Left cardiac atrium (tissue), 4 donors: ENCODE results near the gene NDC1. TPM values are rescaled to one million over a fixed set of nuclear protein-coding genes. Genes with fewer than 3 reads are reported as not detected.
"Not testable (repeated sequence)": the region's sequence is repeated elsewhere in the genome, so short reads cannot be mapped to it uniquely, and the experiment has no call there.

Experiments used
- ATAC-seq, 2 donors: fragments of 200-7000 bp; cut with Tn5 transposase; one replicate each; pipeline ENCODE4 v1.9.1; 2020; ENCODE audit warnings: mild to moderate bottlenecking in 2 of 2, moderate library complexity in 2 of 2
- DNase-seq: peaks from one replicate; pipeline ENCODE4 v3.0.0-alpha.2; 2020
- intact Hi-C, 2 donors: fragments of 100-400 bp; cut with DNase I; formaldehyde crosslinking; loops; one replicate each; pipeline versions ENCODE4 v1.14.1 to v1.15.1; 2022 to 2023
- long read RNA-seq: library from polyadenylated mRNA; unstranded; transcript quantifications from one replicate; pipeline ENCODE4 v2.0.0, GENCODE V29; 2021
- total RNA-seq, 2 donors: library from RNA; stranded (reverse); fragmentation: NEBNext Ultra II Directional; extraction: Animal tissue kit (Norgen Biotek cat#: 25700); gene quantifications; one replicate each; pipeline ENCODE4 v1.2.1, GENCODE V29; 2021
- donor health status: DM: no; HTN: yes; CAD: no.
- donor health status: DM: no; HTN: yes; CAD: no; lungs with severe emphysema.
- donor health status: DM: yes; HTN: yes; CAD: no.
- donor health status: Dilated cardiomyopathy.

Gene NDC1, protein sequence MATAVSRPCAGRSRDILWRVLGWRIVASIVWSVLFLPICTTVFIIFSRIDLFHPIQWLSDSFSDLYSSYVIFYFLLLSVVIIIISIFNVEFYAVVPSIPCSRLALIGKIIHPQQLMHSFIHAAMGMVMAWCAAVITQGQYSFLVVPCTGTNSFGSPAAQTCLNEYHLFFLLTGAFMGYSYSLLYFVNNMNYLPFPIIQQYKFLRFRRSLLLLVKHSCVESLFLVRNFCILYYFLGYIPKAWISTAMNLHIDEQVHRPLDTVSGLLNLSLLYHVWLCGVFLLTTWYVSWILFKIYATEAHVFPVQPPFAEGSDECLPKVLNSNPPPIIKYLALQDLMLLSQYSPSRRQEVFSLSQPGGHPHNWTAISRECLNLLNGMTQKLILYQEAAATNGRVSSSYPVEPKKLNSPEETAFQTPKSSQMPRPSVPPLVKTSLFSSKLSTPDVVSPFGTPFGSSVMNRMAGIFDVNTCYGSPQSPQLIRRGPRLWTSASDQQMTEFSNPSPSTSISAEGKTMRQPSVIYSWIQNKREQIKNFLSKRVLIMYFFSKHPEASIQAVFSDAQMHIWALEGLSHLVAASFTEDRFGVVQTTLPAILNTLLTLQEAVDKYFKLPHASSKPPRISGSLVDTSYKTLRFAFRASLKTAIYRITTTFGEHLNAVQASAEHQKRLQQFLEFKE
- 1 to 10 TPM; 8.1 to 8.5 TPM for total RNA-seq
- long read RNA-seq, full-length matches to known transcripts: 8 of 13 reads
- long read RNA-seq, partial matches to known transcripts: 2 of 13 reads
- long read RNA-seq, other reads (novel, unspliced or antisense): 3 of 13 reads

DNA sequence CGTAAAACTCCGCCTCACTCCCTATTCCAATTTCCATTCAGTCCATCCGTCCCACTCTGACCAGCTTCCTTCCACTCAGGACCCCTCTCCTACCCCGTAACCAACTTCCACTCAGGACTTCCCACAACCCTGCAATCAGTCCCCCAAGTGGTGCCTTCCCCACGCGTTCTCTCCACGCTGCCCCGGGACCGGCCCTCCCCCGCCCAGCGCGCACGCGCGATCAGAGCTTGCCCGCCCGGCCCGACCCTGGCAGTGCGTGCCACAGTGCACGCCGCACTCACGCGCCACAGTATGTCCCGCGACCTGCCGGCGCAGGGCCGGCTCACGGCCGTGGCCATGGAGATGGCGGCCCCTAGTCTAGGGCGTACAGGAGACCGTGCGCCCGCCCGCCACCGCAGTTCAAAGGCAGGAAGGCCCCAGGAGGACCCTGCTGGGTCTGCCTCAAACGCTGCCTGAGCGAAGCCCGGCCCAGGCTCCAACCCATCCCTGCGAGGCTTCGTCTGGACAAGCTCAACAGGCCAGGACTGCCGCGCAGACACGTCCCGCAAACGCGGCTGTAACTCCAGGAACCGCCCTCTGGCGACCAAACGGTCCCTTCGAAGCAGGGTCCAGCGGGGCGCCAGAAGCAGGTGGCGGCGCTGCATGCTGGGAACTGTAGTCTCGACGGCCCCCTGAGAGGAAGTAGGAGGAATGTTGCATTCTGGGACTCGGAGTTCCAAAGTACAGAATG is at the start of gene NDC1:
TSS of gene NDC1 (minus strand) at position 373 of the 730 bp plus-strand sequence. CDS start at position 338, 35 bp downstream.
- DNase-seq: peak; percentile 92
- intact Hi-C loops: no loop called here
- ATAC-seq: peak; percentile 98 to 99

DNA sequence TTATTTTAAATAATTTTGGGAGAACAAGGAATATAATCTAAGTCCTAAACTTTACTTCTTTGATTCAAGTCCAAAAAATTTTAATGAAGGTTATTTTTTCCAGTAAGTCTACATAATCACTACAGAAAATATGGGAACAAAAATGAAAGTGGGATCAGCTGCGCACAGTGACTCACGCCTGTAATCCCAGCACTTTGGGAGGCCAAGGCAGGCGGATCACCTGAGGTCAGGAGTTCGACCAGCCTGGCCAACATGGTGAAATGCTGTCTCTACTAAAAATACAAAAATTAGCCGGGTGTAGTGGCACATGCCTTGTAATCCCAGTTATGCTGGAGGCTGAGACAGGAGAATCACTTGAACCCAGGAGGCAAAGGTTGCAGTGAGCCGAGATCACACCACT is 45.5 kb upstream of the NDC1 start:
- intact Hi-C loops, DNase-seq, ATAC-seq: not testable (repeated sequence)

DNA sequence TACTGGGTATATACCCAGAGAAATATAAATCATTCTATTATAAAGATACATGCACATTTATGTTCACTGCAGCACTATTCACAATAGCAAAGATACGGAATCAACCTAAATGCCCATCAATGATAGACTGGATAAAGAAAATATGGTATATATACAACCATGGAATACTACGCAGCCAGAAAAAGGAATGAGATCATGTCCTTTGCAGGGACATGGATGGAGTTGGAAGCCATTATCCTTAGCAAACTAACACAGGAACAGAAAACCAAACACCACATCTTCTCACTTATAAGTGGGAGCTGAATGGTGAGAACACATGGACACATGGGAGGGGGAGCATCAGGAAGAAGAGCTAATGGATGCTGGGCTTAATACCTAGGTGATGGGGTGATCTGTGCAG is 43.8 kb upstream of the NDC1 start:
- ATAC-seq, DNase-seq, intact Hi-C loops: not testable (repeated sequence)

DNA sequence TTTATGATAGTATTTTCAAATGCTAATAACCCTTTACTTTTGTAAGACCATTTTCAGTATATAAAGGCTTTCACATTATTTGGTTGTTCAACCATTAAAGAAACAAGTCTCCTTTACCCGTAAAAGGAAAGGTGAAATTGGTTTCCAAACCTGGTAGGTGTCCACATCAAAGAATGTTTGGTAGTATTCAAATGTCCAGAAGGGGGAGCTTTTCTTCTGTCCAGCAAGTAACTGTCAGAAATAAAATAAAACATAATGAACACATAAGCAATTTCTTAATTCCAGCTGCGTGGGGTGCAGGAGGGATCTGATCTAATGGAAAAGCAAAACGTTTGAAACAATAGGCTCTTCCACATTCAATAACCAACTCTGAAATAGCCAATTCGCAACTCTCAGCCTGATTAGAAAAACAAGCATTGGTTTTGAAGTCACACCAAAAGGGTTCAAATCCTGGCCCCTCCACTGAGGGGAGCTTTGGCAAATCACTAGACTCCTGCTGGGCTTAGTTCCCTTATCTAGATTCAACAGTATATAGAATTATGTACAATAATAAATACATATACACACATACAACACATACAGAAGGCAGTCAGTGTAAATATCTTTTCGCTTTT is 40.5 kb upstream of the NDC1 start:
- DNase-seq: no peak
- intact Hi-C loops: loop anchor here (5.0 to 10.0 kb wide), 3 partner anchors 74 to 926 kb away; partner anchors contain the start of gene TTC22 (in 1 of the 2)
- no peak for ATAC-seq

DNA sequence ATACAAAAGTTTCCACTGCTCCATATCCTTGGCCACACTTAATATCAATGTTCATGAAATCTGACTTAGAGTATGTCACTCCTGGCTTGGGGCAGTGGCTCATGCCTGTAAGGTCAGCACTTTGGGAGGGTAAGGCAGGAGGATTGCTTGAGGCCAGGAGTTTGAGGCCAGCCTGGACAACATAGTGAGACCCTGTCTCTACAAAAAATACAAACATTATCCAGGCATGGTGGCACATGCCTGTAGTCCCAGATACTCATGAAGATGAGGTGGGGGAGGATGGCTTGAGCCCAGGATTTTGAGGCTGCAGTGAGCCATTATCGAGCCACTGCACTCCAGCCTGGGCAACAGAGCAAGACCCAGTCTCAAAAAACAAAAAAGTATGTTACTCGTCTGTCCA is 37.1 kb upstream of the NDC1 start:
- intact Hi-C loops: loop anchor here (5.0 to 10.0 kb wide), 3 partner anchors 77 to 930 kb away; partner anchors contain the start of gene TTC22 (in 1 of the 2)
- not testable (repeated sequence) for DNase-seq, ATAC-seq

DNA sequence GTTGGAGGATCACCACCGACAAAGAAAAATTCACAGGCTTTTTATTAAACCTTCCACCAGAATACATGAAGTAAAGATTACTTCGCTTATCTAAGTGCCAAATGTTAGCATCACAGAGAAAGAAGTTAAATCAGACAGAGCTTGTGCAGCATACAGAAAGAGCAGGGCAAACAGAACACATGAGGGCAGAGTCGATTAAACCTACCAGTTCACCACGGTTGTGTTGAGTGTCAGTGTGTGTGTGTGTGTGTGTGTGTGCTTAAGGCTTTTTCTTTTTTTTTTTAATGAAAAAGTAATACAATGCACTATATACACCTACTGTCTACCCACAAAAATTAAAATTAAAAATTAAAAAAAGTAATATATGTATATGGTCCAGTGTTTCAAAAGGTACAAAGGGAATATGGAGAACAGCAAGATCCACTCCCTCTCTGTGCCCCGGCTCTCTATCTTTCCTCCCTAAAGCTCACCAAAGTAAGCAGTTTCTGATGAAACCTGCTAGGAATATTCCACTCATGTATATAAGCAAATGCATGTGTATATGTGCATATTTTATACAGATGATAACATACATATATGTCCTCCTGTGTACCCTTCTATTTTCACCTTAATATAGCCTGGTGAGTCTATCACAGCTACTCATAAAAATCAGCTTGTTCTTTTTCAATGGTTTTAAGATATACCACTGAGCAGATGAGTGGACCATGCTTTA is 33.8 kb upstream of the NDC1 start:
- ATAC-seq: no peak
- intact Hi-C loops: loop anchor here (10.0 kb wide), 2 partner anchors 83 to 933 kb away; partner anchors contain the start of gene TTC22 (in 1 of the 2)
- DNase-seq: no peak

DNA sequence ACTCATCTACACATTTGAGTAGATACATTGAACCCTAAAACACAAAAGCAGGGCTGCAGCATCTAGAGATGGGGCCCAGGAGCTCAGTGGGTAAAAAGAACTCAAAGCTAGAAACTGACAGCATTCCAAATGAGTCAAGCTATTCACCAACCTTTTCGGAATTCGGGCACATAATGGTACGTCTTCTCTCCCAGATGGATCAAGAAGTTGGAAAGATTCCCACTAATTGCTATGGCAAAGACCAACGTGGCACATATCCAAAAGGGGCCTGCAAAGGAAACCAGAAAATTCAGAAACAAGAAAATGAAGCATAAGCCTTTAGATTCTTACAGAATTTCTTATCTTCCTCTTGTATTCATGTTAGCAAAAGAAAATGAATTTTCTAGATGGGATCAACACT is 33.1 kb upstream of the NDC1 start:
- ATAC-seq: no peak
- intact Hi-C loops: loop anchor here (10.0 kb wide), 2 partner anchors 84 to 934 kb away; partner anchors contain the start of gene TTC22 (in 1 of the 2)
- DNase-seq: no peak

DNA sequence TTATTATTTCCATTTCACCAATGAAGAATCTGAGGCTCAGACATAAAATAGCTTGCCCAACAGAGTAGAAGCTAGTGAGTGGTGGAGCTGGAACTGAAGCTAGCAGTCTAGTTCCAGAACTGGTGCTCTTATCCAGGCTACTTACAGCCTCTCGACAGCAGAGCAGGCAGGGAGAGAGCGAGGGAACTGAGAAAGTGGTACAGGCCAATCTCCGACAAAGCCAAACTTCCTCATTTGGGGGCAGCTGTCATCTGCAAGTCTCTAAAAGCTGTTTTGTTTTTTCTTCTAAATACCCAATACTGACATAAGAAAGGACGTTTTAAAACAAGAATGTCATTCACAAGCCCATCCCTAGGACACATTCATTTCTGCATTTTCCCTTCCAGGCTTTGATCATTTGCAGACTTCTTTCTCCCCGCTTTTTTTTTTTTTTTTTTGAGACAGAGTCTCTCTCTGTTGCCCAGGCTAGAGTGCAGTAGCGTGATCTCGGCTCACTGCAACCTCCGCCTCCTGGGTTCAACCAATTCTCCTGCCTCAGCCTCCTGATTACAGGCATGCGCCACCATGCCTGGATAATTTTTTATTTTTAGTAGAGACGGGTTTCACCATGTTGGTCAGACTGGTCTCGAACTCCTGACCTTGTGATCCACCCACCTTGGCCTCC is 31.5 kb upstream of the NDC1 start:
- intact Hi-C loops: loop anchor here (10.0 kb wide), 2 partner anchors 85 to 935 kb away; partner anchors contain the start of gene TTC22 (in 1 of the 2)
- no peak for ATAC-seq
- DNase-seq: no peak

DNA sequence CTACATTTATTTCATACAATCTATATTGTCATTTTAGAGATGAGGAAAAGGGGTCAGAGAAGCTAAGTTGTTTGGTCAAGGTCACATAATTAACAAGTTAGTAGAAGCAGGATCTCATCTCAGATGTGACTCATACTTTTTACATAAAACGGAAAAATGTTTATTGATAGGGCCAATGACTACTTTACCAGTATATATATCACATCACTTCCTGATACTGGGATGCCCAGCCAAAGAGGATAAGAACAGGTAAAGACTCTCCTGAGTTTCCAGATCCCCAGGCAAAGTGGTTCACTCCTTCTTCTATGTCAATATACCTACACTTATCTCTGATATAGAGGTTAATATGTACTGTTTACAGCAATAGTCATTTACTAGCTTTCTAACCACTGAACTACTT is 30.5 kb upstream of the NDC1 start:
- no peak for DNase-seq
- intact Hi-C loops: no loop called here
- ATAC-seq: no peak

DNA sequence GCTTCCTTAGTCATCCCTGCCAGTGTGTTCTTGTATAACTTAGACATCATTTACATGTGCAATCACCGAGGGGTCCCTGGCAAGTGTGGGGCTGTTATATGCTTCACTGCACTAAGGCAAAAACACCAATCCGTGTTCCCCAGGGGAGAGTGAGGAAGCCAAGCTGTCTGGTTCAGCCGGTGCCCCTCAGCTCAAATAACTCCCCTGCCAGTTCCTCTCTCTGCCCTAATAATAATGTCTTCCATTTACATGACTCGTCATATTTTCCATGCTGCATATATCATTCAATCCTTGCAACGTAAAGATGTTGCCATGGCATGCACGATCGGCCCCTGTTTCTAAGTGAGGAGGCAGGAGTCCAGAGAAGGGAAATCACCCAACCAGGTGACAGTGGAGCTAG is 24.4 kb upstream of the NDC1 start:
- DNase-seq (no peak), ATAC-seq (no peak)
- intact Hi-C loops: no loop called here

DNA sequence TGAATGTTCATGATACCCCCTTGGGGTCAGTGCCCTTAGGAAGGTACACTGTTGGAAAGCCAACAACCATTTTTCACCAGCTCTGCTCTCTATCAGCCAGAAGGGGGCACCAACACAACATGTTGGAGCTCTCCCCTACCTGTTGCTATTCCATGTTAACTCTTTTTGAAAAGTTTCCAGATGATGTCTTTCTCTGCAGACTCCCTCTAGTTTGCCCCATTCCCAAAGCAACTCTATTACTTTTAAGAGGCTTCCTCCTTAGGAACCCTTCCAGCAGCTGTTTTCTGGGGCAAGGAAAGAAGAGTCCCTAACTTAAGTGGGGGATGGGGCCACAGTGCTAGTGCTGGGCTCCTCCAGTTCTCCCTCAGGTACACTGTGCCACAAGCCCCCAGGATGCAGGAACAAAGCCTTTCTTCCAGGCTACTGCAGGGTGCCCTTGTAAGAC is 22.9 kb upstream of the NDC1 start:
- DNase-seq (no peak), ATAC-seq (peak; percentile 54 to 57)
- intact Hi-C loops: no loop called here

DNA sequence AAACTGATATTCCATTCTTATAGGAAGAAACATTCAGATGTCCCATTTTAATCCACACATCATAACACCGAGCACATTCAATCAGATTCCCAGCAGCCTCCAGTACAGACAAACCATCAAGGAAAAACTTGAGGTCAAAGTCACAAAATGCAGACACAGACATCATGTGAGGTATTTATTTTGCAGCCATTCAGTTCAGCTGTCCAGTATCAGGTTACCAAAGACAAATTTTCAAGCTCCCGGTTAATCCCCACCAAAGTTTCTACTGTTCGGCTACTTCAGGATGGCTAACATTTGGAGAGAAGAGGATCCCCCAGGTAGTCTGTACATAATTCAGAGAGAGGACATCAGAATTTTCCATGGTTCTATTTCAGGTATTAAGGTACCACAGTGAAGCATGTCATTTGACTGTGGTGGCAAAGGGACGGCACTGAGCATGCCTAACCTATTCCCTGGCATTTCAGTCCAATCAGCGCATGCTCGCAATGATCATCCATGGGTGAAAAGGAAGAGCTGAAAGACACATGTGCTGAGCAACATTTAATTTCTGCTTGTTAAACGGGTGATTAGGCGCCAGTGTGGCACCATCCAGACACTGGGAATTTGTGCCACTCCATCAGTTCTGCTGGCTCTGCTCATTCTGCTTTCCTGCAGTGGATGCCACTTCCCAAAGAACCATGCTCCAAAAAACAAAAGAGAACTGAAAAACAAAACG is 13.6 kb upstream of the NDC1 start:
- no peak for ATAC-seq
- DNase-seq: no peak
- intact Hi-C loops: no loop called here

DNA sequence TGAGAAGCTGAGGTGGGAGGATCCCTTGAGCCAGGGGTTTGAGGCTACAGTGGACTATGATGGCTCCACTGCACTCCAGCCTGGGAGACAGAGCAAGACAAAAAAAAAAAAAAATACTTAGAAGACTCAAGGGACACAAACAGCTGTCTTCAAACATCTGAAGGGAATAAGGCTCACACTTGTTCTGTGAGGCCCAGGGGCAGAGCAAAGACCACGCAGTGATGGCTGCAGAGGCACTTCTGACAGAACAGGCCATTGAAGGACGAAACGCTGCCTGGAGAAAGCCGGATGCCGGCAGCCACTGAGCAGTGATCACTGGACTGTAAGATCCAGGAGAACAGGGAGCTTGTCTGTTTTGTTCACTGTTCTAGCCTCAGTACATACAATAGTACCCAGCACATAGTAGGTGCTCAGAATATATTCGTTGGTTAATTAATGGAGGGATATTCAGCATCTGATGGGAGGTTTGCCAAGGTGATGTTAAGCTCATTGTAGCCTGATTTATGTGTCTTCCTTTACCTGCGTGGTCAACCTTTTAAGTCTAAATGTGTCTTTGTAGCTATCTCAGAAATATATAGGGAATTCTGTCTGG is 12.1 kb upstream of the NDC1 start:
- intact Hi-C loops: no loop called here
- DNase-seq (no peak), ATAC-seq (no peak)

DNA sequence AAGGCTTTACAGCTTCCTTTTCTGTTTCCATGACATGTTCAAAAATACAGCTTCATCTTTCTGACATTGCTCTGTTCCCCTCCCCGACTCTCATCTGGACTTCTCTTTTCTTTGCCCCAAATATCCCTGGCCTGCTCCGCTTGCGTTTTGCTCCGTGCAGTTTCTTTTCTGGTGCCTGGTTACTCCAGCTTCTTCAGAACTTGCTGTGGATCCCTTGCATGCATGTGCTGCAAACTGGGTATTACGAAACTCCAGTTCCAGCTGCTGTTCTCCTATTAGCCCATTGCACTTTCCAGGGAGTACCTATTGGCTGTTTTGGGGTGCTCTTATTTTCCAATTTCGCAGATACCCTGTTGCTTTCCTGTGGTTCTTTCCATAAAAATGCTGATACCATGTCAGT is 9.9 kb upstream of the NDC1 start:
- DNase-seq: no peak
- no peak for ATAC-seq
- intact Hi-C loops: no loop called here

DNA sequence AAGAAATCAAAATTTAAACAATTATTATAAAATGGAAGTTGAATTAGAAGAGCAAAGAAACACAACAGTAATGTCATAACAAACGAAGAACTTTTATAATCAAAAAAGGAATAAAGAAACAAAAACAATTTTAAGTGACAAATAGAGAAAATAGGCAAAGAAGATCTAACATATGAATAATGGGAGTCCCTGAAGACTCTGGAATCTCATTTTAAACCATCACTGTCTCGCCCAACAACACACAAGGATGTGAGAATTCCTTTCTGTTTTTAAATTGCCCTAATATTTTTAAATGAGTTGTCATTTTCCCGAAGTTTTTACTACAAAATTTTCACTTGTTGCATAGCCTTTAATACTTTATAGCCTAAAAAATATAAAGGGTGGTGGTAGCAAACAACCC is 4.3 kb upstream of the NDC1 start:
- no peak for DNase-seq
- ATAC-seq: no peak
- intact Hi-C loops: no loop called here

DNA sequence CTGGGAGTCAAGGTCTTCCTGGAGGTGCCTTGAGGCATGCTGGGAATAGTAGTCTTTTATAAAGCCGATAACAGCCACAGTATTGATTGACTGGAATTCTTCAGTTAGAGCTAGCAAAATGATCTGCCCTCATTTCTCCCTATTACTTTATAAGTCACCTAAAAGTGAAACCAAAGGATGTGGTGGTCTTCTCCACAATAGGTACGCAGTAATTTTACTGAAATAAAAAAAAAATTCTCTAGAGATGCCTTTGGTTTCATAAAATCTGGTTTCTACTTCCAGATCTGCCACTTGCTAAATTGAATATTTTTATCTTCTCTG is 518 bp upstream of the NDC1 start:
- DNase-seq: no peak
- intact Hi-C loops: no loop called here
- no peak for ATAC-seq

DNA sequence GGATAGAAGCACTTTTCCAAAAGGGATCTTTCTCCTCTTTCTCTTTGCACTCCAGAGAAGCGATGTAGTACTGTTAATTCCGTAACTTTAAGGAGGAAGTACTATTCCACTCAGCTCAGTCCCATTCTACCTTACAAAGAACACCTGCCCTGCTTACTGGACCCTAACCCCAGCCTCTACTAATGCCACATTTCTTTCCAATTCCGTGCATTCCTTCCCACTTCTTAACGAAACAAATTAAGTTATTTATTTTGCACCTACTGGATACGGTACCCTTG is 511 bp downstream of the NDC1 start:
- intact Hi-C loops: no loop called here
- no peak for DNase-seq
- ATAC-seq: no peak
